HG02885 (cell line): Measurements from ENCODE around the gene NEGR1.

Experiments used
- ATAC-seq: cut with Tn5 transposase; IDR thresholded peaks from one replicate; pipeline ENCODE4 v1.9.1; 2021; ENCODE audit warnings: mild to moderate bottlenecking; ENCODE audit not compliant: unreplicated experiment, poor library complexity

NEGR1 gene

GRCh38 chr1:72056516-72056915 is 225.8 kb downstream of the NEGR1 start:
- no peak for ATAC-seq

GRCh38 chr1:72051538-72051937 is 230.8 kb downstream of the NEGR1 start:
- ATAC-seq, result no peak

- no peak for ATAC-seq
These were observed 231.8 kb downstream of the NEGR1 start for GRCh38 chr1:72050551-72050950.

- ATAC-seq, result peak; percentile 85
These were observed 244.5 kb downstream of the NEGR1 start for GRCh38 chr1:72037745-72038343.

- no peak for ATAC-seq
These were observed 247.5 kb downstream of the NEGR1 start for GRCh38 chr1:72034827-72035226.

- no peak for ATAC-seq
These were observed 259.0 kb downstream of the NEGR1 start for GRCh38 chr1:72023063-72023930.

- ATAC-seq, result no peak
These were observed 263.8 kb downstream of the NEGR1 start for GRCh38 chr1:72018562-72018961.

GRCh38 chr1:72015006-72015405 is 267.3 kb downstream of the NEGR1 start:
- no peak for ATAC-seq

GRCh38 chr1:72013161-72013560 is 269.2 kb downstream of the NEGR1 start:
- no peak for ATAC-seq

GRCh38 chr1:72011721-72012120 is 270.6 kb downstream of the NEGR1 start:
- ATAC-seq, result no peak

GRCh38 chr1:72010094-72010431 is 272.3 kb downstream of the NEGR1 start:
- ATAC-seq, result no peak

- no peak for ATAC-seq
These were observed 272.9 kb downstream of the NEGR1 start for GRCh38 chr1:72009173-72010093.

GRCh38 chr1:72007312-72007711 is 275.0 kb downstream of the NEGR1 start:
- no peak for ATAC-seq

GRCh38 chr1:72006092-72006491 is 276.2 kb downstream of the NEGR1 start:
- ATAC-seq, result no peak

GRCh38 chr1:72003092-72003491 is 279.2 kb downstream of the NEGR1 start:
- ATAC-seq, result no peak

- ATAC-seq, result peak; percentile 50
These were observed 281.5 kb downstream of the NEGR1 start for GRCh38 chr1:72000809-72001208.

GRCh38 chr1:71994646-71995045 is 287.7 kb downstream of the NEGR1 start:
- ATAC-seq, result no peak

GRCh38 chr1:71987181-71987580 is 295.2 kb downstream of the NEGR1 start:
- ATAC-seq, result no peak

GRCh38 chr1:71986160-71986559 is 296.2 kb downstream of the NEGR1 start:
- no peak for ATAC-seq

GRCh38 chr1:71980556-71980955 is 301.8 kb downstream of the NEGR1 start:
- no peak for ATAC-seq

GRCh38 chr1:71979882-71980281 is 302.5 kb downstream of the NEGR1 start:
- ATAC-seq, result no peak
